Activated gamma-delta T cell (primary cell): ENCODE results near the gene ACBD4.
"Not testable (repeated sequence)": the region's sequence is repeated elsewhere in the genome, so short reads cannot be mapped to it uniquely, and the experiment has no call there.

Experiments
- DNase-seq: peaks from one replicate; lab custom pipeline; 2025; lab: John Stamatoyannopoulos, UW

Gene ACBD4

DNA sequence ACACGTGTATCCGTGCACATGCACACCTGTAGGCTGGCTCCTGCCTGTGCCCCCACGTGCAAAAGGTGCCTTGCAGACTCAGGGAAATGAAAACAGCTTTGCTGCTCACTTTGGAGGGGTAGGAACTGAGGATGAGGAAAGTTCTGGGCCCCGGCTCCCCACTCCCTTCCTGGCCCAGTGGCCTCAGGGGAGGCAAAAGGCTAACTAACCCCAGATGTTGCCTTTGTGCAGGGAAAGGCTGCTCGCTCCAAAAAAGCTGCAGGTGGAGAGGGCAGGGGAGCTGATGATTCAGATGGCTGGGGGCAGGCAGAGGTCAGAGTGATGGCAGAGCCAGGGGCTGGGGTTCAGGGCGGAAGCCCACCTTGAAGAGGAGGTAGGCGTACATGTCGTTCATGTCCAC, 15.5 kb upstream of the ACBD4 start:
- no peak for DNase-seq

DNA sequence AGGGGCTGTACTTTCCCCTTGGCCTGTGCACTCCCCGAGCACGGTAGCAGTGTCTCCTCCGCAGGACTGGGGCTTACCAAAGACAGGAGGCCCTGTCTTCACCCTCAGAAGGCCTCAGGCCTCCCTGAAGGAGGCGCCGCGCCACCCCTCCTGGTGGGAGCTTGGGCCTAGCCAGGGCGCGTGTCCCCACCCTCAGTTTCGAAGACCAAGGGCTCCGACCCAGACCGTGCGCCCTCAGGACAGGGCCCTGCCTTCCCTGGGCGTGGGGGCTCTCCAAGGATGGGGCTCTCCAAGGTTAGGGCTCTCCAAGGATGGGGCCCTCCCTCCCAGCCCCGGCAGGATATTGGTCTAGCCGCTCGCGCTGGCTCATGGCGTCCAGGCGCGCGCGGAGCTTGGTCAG, 14.9 kb upstream of the ACBD4 start:
- no peak for DNase-seq

DNA sequence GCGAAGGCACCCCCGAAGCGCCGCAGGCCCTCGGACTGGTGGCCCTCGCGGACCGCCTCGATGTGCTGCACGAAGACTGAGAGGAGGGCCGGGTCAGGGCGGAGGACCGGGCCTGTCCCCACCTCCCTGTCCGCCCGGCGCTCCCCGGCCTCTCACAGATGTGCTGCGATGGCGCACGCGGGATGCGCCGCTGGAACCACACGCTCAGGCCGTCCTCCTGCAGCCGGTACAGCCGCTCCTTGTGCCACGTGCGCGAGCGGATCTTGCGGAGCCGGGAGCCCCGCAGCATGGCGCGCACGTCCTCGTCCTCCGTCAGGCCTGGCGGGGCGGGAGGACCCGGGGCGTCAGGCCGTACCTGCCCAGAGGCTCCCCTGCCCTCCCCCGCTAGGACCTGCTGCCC, 14.4 kb upstream of the ACBD4 start:
- no peak for DNase-seq

DNA sequence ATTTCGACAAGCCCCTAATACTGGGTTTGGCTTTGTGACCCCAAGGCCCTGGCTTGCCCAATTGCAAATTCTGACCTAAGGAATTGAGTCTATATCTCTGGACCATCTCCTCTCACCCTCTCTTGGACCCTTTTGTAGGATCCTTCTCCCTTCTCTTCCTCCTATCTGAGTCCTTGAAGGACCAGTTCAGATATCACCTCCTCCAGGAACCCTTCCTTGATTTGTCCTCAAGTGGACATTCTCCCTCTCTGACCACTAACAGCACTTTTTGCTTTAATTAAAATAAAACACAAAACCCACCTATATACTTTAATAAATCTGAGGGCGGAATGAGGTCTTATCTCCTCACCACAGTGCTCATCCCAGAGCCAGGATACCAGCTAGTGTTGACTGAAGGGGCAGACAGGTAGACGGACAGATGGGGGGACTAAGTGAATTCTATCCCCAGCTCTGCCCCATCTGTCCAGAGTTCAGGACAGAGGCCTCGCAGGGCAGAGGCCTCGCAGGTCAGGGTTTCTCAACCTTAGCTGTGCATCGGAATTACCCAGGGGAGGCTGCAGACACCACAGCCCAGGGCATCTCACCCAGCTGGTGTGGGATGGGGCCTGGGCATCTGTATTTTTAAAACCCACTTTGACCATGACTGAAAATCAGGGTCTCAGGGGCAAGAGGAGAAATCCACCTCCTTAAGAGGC, 12.3 kb upstream of the ACBD4 start:
- DNase-seq: no peak

DNA sequence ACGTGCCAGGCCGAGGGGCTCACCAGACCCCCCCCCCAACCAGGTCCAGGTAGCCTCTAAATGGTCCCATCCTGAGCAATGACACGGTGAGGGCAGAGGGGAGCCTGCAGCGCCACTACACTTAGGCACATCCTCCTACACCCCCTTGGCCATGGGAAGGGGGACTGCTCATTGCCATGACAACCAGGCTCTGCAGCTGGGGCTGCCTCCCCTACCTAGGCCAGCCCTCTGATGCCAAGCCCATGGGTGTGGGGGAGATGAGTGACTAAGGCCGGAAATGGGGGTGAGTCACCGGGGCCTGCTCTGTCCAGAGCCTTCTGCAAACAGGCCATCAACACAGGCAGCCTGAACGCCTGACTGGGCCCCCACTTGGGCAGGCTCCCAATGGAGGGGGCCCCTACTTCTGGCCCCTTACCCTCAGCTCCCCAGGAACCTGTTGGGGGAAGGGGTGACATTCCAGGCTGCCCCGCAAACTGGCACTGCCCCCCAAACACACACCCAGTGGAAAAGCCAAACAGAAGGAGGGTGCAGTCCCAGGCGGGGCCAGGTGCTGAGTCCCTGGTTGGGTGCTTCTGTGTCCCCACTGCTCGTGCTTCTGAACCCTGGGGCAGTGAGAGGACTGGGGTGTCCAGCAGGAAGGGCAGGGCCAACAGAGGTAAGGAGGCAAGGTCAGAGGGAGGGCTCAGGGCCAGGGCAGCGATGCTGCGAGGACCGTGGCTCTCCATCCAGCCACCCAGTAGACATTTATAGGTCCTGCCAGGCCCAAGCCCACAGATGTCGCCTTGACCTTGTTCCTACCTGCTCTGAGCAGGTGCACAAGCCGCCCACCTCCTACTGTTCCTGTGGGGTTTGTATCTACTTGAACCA, 11.3 kb upstream of the ACBD4 start:
- no peak for DNase-seq

DNA sequence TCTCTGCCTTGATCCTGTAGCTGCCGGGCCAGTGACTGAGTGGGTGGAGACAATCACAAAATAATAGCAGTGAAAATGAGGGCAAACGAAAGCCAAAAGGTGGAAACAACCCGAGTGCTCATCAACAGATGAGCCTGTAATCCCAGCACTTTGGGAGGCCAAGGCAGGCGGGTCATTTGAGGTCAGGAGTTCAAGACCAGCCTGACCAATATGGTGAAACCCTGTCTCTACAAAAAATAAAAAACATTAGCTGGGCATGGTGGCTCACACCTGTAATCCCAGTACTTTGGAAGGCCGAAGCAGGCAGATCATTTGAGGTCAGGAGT, 10.7 kb upstream of the ACBD4 start:
- not testable (repeated sequence) for DNase-seq

DNA sequence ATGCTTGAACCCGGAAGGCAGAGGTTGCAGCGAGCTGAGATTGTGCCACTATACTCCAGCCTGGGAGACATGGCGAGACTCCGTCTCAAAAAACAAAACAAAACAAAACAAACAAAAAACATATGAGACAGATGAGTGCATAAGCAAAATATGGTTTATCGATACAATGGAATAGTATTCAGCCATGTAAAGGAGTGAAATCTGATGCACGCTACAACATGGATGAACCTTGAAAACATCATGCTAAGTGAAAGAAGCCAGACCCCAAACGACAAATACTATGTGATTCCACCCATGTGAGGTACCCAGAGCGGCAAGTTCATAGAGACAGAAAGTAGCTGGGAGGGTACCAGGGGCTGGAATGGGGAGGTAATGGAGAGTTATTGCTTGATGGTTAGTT, 10.0 kb upstream of the ACBD4 start:
- DNase-seq: no peak

DNA sequence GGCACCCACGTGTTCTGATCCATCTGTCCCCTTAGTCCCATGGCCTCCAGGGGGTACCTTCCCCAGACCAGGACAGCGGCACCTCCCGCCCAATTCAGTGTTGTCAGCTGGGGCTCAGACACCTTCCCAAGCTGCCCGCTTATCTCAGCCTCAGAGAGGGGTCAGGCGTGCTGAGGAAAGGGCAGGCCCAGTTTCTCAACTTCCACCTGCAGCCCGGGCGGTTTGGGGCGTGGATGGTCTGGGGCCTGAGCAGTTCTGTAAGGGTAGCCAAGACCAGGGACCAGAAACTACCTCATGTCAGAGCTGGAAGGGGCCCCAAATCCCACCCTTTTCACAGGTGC, 8.3 kb upstream of the ACBD4 start:
- DNase-seq: no peak

DNA sequence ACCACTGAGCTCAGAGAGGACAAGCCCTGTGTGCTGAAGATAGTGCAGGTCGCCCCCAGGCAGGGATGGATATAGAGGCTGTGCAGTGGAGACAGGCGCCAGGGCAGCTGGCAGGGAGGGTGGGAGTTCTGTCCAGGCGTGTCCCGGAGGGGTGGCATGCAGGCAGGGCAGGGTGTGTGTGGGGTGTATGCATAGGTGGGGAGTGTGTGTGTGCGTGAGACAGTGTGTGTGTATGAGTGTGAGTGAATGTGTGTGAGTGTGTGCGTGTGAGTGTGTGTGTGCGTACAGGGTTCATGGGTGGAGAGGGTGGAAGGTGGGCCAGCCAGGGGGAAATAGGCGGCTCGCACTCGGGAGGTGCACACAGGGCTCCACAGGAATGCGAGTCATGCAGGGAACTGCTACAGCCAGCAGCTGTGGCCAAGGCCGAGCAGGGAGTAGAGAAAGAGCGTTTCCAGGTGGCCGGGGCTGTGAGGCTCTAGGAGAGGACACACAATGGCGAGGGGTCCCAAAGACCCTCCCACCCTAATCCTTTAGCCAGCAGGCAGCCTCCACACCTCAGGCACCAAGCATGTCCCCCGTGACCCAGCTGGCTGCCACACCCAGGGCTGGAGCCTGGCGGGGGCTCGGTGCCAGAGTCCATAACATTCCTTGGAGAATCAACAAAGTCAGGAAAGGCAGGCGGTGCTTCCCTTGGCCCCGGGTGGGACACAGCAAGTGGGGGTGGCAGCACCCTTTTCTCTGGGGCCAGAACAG, 7.8 kb upstream of the ACBD4 start:
- DNase-seq: no peak

DNA sequence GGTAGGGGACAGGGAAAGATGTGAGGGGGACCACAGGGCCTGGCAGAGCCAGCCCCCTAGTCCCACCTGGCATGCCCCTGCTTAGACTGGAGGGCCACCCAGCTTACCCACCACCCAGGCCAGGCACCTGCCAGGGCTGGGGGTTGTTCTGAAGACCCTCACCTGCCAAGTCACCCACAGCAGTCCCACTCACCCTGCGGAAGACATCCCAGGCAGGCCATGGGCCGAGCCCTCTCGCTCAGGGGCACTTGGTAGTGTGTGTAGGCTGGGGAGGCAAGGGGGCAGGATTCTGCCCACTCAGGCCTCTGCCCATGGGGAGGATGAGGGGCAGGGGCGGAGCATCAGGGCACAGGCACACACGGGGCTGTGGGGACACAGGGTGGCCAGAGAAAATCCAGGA, 7.2 kb upstream of the ACBD4 start:
- no peak for DNase-seq

DNA sequence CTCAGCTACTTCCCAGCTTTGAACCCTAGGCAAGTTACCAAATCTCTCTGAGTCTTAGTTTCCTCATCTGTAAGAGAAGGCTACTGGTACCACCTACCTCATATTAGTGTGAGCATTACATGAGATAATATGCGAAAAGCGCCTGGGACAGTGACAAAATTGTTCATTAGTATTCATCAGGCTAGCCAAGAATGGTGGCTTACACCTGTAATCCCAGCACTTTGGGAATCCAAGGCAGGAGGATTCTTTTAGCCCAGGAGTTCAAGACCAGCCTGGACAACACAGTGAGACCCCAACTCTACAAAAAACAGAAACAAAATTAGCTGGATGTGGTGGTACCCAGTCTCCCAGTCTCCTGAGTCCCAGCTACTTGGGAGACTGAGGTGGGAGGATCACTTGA, 6.5 kb upstream of the ACBD4 start:
- no peak for DNase-seq

DNA sequence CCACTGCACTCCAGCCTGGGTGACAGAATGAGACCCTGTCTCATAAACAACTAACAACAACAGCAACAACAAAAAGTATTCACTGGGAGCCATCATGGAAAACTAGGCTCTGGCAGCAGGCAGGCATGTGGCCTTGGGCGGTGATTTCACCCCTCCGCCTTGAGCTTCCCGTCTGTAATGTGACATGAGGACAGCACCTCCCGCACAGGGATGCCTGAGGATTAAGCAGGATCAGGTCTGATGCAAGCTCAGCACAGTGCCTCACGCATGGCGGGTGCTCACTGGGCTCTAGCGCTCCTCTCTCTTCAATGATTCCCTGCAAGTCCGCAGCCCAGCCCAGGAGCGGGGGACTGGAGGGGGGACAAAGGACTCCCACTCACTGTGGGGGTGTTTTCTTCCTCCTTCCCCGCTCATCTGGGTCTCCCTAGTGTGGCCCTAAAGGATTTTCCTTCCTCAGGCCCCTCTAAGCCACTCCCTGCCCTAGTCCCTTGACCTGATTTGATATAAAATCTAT, 6.0 kb upstream of the ACBD4 start:
- DNase-seq: no peak

DNA sequence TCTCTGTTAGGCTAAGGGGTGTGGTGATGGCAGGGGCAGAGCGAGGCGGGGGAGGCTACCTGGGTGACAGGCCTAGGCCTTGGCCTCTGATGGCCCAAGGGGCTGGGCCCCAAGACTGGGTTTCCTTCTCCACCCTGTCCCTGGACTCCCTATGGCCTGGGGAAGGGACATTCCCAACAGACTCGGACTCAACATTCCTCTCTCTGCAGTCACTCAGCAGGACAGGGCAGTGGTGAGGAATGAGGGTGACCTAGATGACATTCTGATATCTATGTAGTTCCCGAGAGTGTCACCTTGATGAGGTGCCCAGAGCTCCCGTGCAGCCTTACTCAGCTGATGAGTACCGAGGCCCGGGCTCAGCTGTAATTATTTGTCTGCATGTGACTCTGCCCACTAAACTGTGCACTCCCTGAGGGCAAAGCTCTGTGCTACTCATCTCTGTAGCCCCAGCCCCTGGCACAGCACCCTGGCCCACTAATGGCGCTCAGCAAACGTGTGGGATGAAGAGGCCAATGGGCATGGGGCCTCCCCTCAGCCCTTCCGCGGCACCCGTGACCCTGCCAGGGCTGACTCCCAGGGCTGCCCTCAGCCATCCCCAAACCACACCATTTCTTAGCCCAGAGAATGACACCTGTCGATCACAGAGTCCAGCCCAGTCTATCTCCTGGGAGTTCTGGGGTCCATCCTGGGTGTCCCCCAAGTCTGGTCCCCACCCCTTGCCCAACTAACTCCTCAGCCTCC, 5.4 kb upstream of the ACBD4 start:
- no peak for DNase-seq

DNA sequence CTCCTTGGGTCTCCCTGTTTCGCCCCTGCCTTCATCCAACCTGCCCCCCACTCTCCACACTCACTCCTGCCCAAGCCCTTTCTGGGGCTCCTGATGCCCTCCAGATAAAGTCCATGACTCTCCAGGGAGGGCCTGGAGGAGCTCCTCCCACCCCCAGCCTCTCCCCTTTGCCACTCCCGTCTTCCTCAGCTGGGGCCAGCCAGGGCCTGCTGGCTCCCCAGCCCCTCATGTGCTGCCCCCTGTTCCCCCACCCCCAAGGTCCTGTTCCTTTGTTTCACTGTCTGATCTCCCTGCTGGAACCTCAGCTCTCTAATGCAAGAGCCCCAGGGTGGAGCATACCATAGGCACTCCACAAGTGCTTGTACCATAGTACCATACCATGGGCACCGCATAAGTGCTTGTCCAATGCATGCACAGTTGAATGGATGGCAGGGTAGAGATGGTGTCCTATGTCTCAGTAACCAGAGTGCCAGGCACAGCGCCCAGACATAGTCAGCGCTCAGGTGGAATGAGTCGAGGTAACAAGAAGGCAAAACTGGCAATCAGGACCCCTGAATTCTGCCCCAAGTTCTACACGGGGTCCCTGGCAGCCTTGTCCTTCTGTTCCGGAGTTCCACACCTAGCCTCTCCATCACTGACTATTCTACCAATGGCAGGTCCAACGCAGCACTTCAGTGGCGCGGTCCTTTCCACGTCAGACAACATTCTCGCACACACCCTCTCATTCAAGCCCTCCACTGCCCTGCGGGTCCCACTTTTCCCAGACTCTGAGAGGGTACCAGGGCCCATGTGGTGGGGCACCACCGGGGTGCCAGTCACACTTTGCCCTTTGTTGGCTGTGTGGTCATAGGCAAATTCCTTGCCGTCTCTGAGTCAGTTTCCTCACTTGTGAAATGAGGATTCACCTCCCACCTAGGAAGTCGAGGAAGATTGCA, 4.5 kb upstream of the ACBD4 start:
- no peak for DNase-seq

DNA sequence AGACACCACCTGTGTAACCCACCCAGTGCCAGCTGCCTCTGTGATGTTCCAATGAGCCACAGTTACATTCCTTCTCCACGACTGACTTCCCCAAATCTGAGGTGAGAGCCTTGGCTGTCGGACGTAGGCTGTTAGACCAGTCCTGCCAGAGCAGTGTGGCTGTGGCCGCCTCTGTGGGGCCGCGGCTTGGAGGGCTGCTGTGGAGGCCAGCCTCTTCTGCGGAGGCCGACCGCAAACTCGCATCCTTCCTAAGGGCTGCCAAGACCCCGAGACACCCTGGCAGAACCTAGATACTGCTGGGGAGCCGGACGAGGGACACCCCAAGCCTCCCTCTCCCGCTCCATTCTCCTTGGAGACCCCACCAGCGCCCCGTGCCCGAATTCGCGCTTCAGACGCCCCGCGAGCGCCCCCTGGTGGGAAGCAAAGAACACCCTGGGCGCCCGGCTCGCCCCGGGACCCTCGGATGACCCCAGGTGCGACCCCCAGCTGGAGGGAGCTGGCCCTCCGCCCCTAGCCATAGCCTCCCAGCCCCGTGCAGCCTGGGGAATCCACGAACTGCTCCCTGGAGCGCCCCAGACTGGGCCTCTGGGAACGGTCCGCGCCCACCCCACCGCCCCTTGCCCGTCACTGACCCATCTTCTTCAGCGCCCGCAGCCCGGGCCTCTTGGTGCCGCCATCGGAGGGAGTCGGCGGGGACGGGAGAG, 3.7 kb upstream of the ACBD4 start:
- no peak for DNase-seq

DNA sequence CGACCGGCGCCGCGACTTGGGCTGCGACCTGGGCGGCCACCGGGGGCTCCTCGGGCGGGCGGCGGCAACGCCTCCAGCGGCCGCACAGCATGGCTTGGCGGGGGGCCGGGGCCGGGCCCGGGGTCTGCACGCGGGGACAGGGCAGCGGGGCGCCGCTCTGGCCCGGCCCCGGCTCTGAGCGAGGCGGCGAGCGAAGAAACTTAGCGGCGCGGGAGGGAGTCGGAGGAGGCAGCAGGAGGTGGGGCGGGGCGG, 3.2 kb upstream of the ACBD4 start, which contains the start of gene PLCD3:
TSS of gene PLCD3 (minus strand) at position 196 of the 252 bp plus-strand sequence. CDS start at position 91, 105 bp downstream.
- DNase-seq: no peak

DNA sequence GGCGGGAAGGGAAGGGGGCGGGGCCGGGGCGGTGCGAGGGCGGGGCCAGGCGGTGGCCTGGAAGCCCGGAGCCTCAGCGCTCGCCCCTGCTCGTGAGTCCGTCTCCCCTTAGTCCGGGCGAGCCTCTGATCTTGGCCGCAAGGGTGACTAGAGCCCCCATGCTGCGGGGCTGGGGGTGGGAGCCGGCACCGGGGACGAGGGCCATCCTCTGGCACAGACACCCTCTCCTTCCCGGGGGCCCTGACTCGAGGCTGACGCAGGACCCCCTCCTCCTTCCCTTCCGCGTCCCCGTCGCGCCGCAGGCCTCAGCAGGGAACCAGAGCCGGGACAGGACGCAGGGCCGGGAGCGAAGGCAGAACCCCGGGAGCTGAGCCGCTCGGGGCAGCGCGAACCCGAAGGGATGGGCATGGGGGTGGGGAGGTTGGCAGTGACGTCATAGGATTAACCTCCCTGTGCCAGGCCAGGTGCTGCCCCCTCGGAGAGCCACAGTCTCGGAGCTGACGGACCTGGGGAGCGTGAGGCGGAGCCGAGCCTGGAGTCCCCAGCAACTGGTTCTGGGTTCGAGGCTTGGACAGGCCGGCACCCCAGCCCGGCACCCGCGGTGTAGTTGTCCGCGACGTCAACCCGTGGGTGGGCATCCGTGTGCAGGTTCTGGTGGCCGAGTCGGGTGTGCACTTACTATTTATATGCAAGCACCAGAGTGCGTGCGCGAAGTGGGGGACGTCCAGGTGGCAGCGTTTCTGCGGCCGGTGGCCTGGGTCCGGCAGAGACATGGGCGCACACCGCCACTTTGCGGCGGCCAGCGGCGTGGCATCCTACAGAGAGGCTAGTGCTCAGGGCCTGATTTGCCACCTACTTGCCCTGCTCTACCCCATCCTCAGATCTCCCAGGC, 2.7 kb upstream of the ACBD4 start:
- peak; percentile 51 for DNase-seq

DNA sequence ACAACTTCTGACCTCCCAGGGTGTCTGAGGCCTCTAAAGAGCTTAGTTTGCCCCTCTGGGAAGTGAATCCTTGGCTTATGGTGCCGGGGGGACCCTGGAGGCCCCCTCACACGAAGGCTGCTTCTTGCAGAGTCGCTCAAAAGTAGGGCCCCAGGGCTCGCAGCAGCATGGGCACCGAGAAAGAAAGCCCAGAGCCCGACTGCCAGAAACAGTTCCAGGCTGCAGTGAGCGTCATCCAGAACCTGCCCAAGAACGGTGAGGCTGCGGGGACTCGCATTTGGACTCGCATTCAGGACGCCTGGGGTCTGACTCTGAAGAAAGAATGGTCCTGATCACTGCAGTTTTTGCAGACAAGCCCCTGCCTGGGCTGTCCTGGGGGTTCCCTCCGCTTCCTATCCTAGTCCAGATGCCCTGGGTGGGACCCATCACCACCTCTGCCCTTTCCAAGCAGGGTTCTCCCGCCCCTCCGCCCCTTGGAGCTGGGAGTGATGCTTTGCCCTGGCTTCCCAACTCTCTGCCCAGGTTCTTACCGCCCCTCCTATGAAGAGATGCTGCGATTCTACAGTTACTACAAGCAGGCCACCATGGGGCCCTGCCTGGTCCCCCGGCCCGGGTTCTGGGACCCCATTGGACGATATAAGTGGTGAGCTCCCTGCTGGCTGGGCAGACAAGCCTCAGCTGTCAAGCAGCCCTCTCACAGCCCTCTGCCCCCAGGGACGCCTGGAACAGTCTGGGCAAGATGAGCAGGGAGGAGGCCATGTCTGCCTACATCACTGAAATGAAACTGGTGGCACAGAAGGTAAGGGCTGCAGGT, 698 bp downstream of the ACBD4 start:
- no peak for DNase-seq
